ENCODE measurements around the gene RFLNA.

Gene RFLNA

GRCh38 chr12:124326871-124327270 is 32.0 kb downstream of the RFLNA start:
- no peaks in the 10 kb centered on the region for H3F3A ChIP-seq (ENCODE audit: insufficient read depth, low read length)
- H3K27ac ChIP-seq (ENCODE audit: low read length) = no peak overlapping the region
- no peaks in the 10 kb centered on the region for H4K20me1 ChIP-seq (ENCODE audit: insufficient read depth, low read length)
- H3K4me2 ChIP-seq (ENCODE audit: low read depth, low read length) = no peak overlapping the region
- no peak overlapping the region for H3K4me3 ChIP-seq (ENCODE audit: low read length)
- DNase-seq = no peak
- H2AFZ ChIP-seq (ENCODE audit: low read length) = no peak overlapping the region
- H3K9me3 ChIP-seq (replicated peaks; ENCODE audit: insufficient read depth, low read length) = no peaks in the 10 kb centered on the region
- H3K27me3 ChIP-seq (replicated peaks; ENCODE audit: insufficient read depth, low read length) = no peaks in the 10 kb centered on the region
- H3K9ac ChIP-seq (ENCODE audit: low read length) = no peak overlapping the region
- H3K9me2 ChIP-seq (replicated peaks; ENCODE audit: insufficient read depth, low read length) = no peaks in the 10 kb centered on the region
- no peaks in the 10 kb centered on the region for H3K36me3 ChIP-seq (replicated peaks; ENCODE audit: insufficient read depth, low read length)
- TF ChIP-seq CTCF (IDR thresholded peaks at IDR 0.05; ENCODE audit: low read length) (no peak), EZH2phosphoT487 (IDR thresholded peaks at IDR 0.05; ENCODE audit: low read length) (no peak), EZH2 (optimal IDR thresholded peaks at IDR 0.05; ENCODE audit: low read depth, low read length) (no peak)
- no peaks in the 10 kb centered on the region for H3K79me2 ChIP-seq (ENCODE audit: low read length)
- no peaks in the 10 kb centered on the region for H3K4me1 ChIP-seq (ENCODE audit: low read length)

- H3K27me3 ChIP-seq (replicated peaks; ENCODE audit: insufficient read depth, low read length) = no peaks in the 10 kb centered on the region
- no peaks in the 10 kb centered on the region for H3K9me2 ChIP-seq (replicated peaks; ENCODE audit: insufficient read depth, low read length)
- H3K4me3 ChIP-seq (ENCODE audit: low read length) = no peak overlapping the region
- no peaks in the 10 kb centered on the region for H3F3A ChIP-seq (ENCODE audit: insufficient read depth, low read length)
- no peak overlapping the region for H2AFZ ChIP-seq (ENCODE audit: low read length)
- H3K9me3 ChIP-seq (replicated peaks; ENCODE audit: insufficient read depth, low read length) = no peaks in the 10 kb centered on the region
- no peak for DNase-seq
- H3K36me3 ChIP-seq (replicated peaks; ENCODE audit: insufficient read depth, low read length) = no peaks in the 10 kb centered on the region
- no peak overlapping the region for H3K9ac ChIP-seq (ENCODE audit: low read length)
- TF ChIP-seq EZH2 (optimal IDR thresholded peaks at IDR 0.05; ENCODE audit: low read depth, low read length) = no peak
- no peak for TF ChIP-seq EZH2phosphoT487 (IDR thresholded peaks at IDR 0.05; ENCODE audit: low read length)
- TF ChIP-seq CTCF (IDR thresholded peaks at IDR 0.05; ENCODE audit: low read length) = no peak
- H3K79me2 ChIP-seq (ENCODE audit: low read length) = no peaks in the 10 kb centered on the region
- no peak overlapping the region for H3K27ac ChIP-seq (ENCODE audit: low read length)
- H4K20me1 ChIP-seq (ENCODE audit: insufficient read depth, low read length) = no peaks in the 10 kb centered on the region
- no peaks in the 10 kb centered on the region for H3K4me1 ChIP-seq (ENCODE audit: low read length)
- H3K4me2 ChIP-seq (ENCODE audit: low read depth, low read length) = no peak overlapping the region
Measured at GRCh38 chr12:124327362-124328043, 32.6 kb downstream of the RFLNA start.

GRCh38 chr12:124328116-124328515 is 33.2 kb downstream of the RFLNA start:
- Histone ChIP-seq H4K20me1 (ENCODE audit: insufficient read depth, low read length) (no peaks in the 10 kb centered on the region), H3K9me3 (replicated peaks; ENCODE audit: insufficient read depth, low read length) (no peaks in the 10 kb centered on the region), H3K4me2 (ENCODE audit: low read depth, low read length) (no peak overlapping the region), H3K36me3 (replicated peaks; ENCODE audit: insufficient read depth, low read length) (no peaks in the 10 kb centered on the region), H3K9me2 (replicated peaks; ENCODE audit: insufficient read depth, low read length) (no peaks in the 10 kb centered on the region), H3K9ac (ENCODE audit: low read length) (no peak overlapping the region), H3K4me3 (ENCODE audit: low read length) (no peak overlapping the region), H3K27me3 (replicated peaks; ENCODE audit: insufficient read depth, low read length) (no peaks in the 10 kb centered on the region), H2AFZ (ENCODE audit: low read length) (no peak overlapping the region), H3K27ac (ENCODE audit: low read length) (no peak overlapping the region), H3K79me2 (ENCODE audit: low read length) (no peaks in the 10 kb centered on the region), H3K4me1 (ENCODE audit: low read length) (no peaks in the 10 kb centered on the region), H3F3A (ENCODE audit: insufficient read depth, low read length) (no peaks in the 10 kb centered on the region)
- TF ChIP-seq EZH2phosphoT487 (IDR thresholded peaks at IDR 0.05; ENCODE audit: low read length) (no peak), CTCF (IDR thresholded peaks at IDR 0.05; ENCODE audit: low read length) (no peak), EZH2 (optimal IDR thresholded peaks at IDR 0.05; ENCODE audit: low read depth, low read length) (no peak)
- no peak for DNase-seq
